HG02970 (cell line): ENCODE measurements around the gene EIF4ENIF1.
"Not testable (repeated sequence)": the region's sequence is repeated elsewhere in the genome, so short reads cannot be mapped to it uniquely, and the experiment has no call there.

ENCODE experiments used
- ATAC-seq: cut with Tn5 transposase; IDR thresholded peaks from one replicate; pipeline ENCODE4 v1.9.1; 2021; ENCODE audit warnings: mild to moderate bottlenecking, moderate library complexity, moderate number of reproducible peaks; ENCODE audit not compliant: unreplicated experiment, low FRiP score

EIF4ENIF1 gene, protein sequence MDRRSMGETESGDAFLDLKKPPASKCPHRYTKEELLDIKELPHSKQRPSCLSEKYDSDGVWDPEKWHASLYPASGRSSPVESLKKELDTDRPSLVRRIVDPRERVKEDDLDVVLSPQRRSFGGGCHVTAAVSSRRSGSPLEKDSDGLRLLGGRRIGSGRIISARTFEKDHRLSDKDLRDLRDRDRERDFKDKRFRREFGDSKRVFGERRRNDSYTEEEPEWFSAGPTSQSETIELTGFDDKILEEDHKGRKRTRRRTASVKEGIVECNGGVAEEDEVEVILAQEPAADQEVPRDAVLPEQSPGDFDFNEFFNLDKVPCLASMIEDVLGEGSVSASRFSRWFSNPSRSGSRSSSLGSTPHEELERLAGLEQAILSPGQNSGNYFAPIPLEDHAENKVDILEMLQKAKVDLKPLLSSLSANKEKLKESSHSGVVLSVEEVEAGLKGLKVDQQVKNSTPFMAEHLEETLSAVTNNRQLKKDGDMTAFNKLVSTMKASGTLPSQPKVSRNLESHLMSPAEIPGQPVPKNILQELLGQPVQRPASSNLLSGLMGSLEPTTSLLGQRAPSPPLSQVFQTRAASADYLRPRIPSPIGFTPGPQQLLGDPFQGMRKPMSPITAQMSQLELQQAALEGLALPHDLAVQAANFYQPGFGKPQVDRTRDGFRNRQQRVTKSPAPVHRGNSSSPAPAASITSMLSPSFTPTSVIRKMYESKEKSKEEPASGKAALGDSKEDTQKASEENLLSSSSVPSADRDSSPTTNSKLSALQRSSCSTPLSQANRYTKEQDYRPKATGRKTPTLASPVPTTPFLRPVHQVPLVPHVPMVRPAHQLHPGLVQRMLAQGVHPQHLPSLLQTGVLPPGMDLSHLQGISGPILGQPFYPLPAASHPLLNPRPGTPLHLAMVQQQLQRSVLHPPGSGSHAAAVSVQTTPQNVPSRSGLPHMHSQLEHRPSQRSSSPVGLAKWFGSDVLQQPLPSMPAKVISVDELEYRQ

GRCh38 chr22:31489632-31490495 lies at the start of gene EIF4ENIF1:
TSS of gene EIF4ENIF1 (minus strand) at chr22:31489842. CDS start at chr22:31488718, 1,124 bp downstream.
- ATAC-seq, result peak; percentile 27

GRCh38 chr22:31538815-31539214 lies 49.2 kb upstream of the EIF4ENIF1 start:
- ATAC-seq, result no peak

- ATAC-seq, result no peak
These were observed 47.4 kb upstream of the EIF4ENIF1 start for GRCh38 chr22:31537019-31537535.

GRCh38 chr22:31533374-31533773 lies 43.7 kb upstream of the EIF4ENIF1 start:
- ATAC-seq, result no peak

DNA sequence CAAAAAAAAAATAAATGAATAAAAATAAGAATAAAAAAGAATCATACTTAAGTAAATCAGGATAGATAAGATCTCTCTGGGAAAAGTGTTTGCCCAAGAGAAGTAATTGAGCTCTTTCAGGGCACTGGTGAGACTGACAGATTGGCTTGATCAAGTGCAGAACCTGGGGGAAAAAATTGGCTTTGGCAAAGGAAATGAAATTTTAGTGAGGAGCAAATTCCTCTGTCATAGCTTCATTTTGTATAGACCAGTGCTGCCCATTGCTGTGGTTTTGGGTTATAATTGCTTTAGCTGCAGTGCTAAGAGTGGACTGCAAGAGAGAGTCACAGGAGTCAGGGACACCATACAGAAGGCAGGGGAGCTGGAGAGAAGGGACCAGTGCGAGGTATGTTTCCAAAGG lies 42.4 kb upstream of the EIF4ENIF1 start:
- ATAC-seq, result no peak

DNA sequence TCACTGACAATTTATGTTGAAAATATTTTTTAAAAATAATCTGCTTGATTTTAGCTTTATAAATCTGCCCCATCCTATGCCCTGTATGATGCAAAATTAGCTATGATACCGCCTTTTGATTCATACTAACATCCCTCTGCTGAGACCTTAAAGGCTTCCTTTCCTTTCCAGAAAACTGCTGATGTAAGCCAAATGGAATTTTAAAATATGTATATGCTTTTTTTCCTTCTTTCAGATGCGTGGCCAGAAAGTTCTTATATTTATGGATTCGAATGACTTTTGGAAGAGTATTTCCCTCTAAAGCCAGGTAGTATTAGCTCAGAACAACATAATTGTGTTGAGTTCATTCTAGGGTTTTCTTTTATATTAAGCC lies 41.2 kb upstream of the EIF4ENIF1 start:
- no peak for ATAC-seq

- no peak for ATAC-seq
These were observed 36.6 kb upstream of the EIF4ENIF1 start for GRCh38 chr22:31526270-31526669.

DNA sequence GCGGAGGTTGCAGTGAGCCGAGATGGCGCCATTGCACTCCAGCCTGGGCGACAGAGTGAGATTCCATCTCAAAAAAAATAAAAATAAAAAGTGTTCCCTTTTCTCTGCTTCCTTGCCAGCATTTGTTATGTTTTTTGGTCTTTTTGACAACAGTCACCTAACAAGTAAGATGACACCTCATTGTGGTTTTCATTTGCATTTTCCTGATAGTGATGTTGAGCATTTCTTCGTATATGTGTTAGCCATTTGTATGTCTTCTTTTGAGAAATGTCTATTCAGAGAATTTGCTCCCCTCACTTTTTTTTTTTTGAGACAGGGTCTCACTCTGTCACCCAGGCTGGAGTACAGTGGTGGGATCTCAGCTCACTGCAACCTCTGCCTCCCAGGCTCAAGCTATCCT lies 34.5 kb upstream of the EIF4ENIF1 start:
- not testable (repeated sequence) for ATAC-seq

DNA sequence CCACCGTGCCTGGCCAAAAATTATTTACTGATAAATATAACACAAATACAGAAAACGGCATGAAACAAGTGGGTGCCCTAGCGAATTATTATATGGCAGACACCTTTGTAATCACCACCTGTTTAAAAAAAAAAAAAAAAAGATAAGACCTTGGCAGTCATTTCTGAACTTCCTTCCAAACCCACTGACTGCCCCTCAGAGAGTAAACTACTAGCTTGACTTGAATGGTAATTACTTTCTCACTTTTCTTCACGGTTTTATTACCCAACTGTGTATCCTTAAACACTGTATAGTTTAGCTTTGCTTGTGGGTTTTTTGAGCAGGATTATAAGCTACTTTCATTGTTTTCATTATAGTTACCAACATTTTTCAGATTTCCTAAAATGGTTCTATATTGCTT lies 30.4 kb upstream of the EIF4ENIF1 start:
- no peak for ATAC-seq

DNA sequence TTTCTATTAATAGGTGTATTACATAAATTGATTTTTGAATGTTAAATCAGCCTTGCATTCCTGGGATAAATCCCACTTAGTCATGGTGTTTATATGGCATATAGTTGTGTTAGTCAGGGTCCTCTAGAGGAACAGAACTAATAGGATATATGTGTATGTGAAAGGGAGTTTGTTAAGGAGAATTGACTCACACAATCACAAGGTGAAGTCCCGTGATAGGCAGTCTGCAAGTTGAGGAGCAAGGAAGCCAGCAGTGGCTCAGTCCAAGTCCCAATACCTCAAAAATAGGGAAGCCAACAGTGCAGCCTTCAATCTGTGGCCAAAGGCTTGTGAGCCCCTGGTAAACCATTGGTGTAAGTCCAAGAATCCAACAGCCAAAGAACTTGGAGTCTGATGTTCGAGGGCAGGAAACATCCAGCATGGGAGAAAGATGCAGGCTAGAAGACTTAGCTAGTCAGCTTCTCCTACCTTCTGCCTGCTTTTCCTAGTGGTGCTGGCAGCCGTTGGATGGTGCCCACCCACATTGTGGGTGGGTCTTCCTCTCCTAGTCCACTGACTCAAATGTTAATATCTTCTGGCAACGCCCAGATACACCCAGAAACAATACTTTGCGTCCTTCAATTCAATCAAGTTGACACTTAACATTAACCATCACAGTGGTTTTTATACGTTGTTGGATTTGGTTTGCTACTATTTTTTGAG lies 19.6 kb upstream of the EIF4ENIF1 start:
- no peak for ATAC-seq

GRCh38 chr22:31508536-31508935 lies 18.9 kb upstream of the EIF4ENIF1 start:
- no peak for ATAC-seq

GRCh38 chr22:31507517-31507916 lies 17.9 kb upstream of the EIF4ENIF1 start:
- ATAC-seq, result not testable (repeated sequence)

DNA sequence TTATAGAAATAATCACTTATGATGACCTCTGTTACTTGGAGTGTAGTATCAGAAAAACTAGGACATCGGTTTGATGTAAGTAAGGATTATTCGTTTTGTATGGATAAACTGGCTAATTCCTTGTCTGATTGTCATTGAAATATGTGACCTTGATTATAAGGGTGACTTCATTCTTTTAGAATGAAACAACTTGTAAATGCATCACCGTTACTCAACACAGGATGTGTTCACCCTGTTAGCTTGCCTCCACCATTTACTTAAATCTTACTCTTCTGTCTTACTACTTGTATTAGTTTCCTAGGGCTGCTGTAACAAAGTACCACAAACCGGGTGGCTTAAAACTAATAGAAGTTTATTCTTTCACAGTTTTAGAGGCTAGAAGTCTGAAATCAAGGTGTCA lies 14.6 kb upstream of the EIF4ENIF1 start:
- ATAC-seq, result no peak

DNA sequence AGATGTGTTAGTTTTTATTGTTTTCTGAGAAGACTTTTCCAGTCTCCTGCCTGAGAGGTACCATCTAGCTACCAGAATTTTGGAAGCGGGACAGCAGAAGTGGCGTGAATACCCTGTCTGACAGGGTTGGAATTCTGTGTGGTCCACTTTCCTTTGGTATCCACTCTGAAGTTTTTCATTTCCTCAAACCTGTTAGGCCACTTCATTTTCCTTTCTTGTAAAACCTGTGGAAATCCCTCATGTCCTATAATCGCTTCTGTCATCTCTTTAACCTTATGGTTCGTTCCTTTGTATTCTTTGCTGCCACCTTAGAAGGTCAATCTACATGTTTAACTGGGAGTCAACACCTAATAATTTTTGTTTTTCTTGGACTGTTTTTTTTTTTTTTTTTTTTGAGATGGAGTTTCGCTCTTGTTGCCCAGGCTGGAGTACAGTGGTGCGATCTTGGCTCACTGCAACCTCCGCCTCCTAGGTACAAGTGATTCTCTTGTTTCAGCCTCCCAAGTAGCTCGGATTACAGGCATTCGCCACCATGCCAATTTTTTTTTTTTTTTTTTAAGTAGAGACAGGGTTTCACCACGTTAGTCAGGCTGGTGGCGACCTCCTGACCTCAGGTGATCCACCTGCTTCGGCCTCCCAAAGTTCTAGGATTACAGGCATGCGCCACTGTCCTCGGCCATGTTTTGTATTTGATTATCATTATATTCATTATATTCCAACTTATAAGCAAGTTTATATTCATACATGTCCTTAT lies 13.7 kb upstream of the EIF4ENIF1 start:
- ATAC-seq, result no peak

DNA sequence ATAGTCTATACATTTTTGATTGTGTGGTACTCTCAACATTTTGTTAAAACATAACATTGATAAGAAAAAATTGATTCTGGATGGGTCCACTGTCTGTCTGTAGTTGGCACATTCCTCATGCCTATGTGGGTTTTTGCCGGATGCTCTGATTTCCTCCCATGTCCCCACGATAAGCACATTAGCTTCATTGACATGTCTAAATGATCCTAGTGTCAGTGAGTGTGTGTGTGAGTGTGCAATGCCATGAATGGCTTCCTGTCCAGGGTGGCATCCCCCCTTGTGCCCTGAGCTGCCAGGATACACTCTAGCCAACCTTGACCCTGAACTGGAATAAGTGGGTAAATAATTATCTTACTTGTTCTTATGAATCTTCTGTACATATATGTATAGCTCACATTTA lies 12.1 kb upstream of the EIF4ENIF1 start:
- no peak for ATAC-seq

DNA sequence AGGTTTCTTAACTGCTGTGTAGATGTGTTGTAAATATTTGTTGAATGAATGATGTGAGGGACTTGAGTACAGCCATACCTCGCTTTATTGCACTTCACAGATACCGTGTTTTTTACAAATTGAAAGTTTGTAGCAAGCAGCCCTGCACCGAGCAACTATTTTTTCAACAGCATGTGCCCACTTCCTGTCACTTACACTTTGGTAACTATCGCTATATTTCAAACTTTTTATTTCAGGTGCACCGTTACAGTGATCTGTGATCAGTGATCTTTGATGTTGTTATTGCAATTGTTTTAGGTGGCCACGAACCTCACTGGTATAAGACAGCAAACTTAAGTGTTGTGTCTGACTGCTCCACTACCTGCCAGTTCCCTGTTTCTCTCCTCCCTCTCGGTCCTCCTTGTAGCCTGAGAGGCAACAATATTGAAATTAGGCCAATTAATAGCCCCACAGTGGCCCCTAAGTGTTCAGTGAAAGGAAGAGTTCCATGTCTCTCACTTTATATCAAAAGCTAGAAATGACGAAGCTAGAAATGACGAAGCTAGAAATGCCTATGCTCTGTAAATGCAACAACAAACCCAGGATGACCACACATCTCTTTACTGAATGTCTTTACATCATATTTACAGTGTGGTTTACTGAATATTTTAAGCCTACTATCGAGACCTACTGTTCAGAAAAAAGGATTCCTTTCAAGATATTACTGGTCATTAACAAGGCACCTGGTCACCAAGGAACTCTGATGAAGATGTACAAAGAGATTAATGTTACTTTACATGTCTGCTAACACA lies 7.7 kb upstream of the EIF4ENIF1 start:
- ATAC-seq, result no peak

- no peak for ATAC-seq
These were observed 7.1 kb upstream of the EIF4ENIF1 start for GRCh38 chr22:31496735-31497146.
